GM12801 (cell line): ENCODE results near the gene OSBP.

Source experiments
- CTCF ChIP-seq: IDR thresholded peaks from one replicate; pipeline ENCODE4 v1.5.1; 2011; ENCODE audit warnings: control low read depth; ENCODE audit not compliant: insufficient read length; ENCODE audit errors: extremely low read depth

Gene OSBP

GRCh38 chr11:59574467-59574866 is 41.1 kb downstream of the OSBP start:
- TF ChIP-seq CTCF: no peak

DNA sequence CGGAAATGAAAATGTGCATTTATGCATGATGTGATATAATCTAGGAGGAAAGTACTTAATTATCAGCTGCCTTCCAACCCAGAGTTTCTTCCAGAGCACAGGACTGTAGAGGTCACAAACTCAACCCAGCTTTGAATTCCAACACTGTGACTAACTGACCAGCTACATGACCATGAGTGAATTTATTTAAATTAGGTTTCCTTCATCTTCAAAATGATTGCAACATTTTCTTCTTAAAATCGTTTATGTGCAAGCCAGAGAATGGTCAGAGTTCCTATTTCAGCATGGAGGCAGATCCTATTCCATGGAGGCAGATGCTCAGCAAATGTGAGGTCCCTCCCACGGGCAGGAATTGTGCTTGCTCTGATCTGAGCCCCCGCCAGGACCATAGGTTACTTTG is 42.4 kb downstream of the OSBP start:
- TF ChIP-seq CTCF: no peak

DNA sequence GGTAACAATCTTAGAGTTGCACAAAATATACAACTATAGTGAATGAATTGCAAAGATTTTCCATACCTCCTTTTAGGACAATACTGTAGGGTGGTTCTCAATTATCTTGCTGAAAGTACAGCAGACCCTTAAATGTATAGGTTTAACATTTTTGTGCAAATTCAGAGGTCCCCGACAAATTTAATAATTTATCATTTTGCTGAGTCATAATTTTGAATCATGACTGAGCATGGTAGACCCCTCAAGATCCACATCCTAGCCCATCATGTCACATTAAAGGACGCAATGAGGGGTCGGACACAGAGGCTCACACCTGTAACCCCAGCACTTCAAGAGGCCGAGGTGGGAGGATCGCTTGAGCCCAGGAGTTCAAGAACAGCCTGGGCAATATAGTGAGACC is 43.5 kb downstream of the OSBP start:
- no peak for TF ChIP-seq CTCF

DNA sequence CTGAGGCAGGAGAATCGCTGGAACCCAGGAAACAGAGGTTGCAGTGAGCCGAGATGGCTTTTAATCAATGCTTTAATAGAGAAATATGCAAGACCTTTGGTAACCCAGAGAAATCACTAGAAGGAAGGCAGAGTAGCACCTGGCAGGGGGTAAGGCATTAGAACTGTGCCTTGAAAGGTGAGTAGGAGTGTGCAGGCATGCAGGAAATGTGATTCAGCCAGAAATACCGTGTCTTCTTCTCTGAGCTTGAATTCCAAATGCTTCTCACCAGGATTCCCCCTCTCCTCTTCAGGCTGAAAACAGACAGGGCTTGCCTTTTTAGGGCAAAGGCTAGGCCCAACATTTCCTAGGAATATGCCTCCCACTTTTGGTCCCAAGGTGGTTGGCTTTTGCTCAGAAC is 53.3 kb downstream of the OSBP start:
- no peak for TF ChIP-seq CTCF

DNA sequence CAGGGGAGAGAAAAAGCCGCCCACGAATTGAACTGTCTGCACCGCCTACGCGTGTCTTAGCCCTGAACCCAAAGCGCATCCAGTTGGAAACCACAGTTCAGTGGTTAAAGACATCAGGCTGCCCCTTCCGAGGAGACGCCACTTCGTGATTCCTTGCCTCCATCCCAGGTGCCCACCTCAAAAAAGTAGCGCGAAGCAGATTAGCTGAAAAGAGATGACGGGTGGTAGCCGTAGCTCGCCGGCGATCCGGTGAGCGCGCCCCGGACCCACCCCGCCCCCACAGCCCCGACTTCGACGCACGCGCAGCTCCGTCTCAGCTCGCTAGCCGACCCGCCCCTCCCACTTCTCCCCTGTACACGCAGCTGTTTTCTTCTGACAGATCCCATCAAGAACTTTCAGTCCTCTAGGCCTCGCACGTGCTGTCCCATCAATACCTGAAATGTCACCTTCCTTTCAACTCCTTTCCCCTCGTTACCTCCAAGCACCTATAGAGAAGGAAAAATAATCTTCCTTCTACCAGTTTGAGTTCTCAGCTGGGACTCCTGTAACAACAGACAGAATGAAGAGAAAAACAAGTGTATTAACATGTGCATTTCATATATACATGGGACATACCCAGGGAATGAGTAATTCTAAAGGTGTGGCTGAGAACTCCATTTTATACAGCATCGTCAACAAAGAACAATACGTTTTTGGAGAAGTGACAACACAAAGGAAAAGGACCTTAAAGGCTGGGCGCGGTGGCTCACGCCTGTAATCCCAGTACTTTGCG is 54.7 kb downstream of the OSBP start:
- no peak for TF ChIP-seq CTCF

GRCh38 chr11:59560290-59560701 is 55.3 kb downstream of the OSBP start:
- no peak for TF ChIP-seq CTCF

GRCh38 chr11:59559886-59560285 is 55.7 kb downstream of the OSBP start:
- no peak for TF ChIP-seq CTCF
